Measurements from ENCODE around the gene ACTL8.

DNA sequence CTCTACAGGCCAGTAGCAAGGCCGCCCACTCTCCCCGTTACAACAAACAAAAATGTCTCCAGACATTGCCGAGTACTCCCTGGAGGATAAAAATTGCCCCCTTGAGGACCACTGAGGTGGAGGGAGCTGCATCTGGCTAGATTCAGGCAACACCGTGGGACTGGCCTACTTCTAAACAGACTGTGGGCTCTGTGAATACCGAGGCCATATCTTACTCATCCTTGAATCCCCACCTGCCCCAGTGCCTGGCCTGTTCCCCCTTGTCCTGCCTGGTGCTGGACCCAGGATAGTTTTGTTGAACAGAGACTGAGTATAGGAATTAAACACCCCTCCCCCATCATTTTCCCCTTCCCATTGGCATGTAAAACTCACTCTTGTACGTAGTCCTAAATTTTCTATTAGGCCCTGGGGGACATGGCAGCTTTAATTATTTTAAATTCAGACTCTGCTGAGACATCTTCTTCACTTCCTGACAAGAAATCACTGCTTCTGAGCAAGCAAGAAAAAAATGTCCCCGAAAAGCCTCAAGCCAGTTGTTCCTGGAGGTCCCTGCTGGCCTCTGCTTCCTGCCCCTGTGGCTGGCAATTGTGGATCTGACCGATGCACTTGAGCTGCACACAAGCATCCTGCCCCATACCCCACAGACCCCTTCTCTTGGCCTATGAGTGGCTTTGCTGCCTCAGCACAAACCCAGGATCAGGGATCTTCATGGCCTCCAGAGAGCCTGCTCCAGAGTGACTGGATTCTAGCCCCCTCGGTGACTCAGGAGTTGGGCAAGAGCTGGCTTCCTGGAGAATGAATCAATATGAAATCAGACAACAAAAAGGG is 111.0 kb downstream of the ACTL8 start:
- TF ChIP-seq, protein P1, sequence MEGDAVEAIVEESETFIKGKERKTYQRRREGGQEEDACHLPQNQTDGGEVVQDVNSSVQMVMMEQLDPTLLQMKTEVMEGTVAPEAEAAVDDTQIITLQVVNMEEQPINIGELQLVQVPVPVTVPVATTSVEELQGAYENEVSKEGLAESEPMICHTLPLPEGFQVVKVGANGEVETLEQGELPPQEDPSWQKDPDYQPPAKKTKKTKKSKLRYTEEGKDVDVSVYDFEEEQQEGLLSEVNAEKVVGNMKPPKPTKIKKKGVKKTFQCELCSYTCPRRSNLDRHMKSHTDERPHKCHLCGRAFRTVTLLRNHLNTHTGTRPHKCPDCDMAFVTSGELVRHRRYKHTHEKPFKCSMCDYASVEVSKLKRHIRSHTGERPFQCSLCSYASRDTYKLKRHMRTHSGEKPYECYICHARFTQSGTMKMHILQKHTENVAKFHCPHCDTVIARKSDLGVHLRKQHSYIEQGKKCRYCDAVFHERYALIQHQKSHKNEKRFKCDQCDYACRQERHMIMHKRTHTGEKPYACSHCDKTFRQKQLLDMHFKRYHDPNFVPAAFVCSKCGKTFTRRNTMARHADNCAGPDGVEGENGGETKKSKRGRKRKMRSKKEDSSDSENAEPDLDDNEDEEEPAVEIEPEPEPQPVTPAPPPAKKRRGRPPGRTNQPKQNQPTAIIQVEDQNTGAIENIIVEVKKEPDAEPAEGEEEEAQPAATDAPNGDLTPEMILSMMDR (optimal IDR thresholded peaks at IDR 0.05 in 1 of 3, IDR thresholded peaks at IDR 0.05 in 1 of 3, conservative IDR thresholded peaks at IDR 0.05 in 1 of 3; ENCODE audit: extremely low read depth in 1 of 3, insufficient read depth in 2 of 3, low read length in 3 of 3), result no peak
- TF ChIP-seq EZH2 (IDR thresholded peaks at IDR 0.05; ENCODE audit: low read length), result no peak

All from keratinocyte (primary cell).